NB4 (cell line): ENCODE results near the gene CCDC171.

Experiments
- CTCF ChIP-seq: IDR thresholded peaks from one replicate; pipeline ENCODE4 v1.5.1; 2012; ENCODE audit warnings: low read depth, low read length
- POLR2A ChIP-seq: IDR thresholded peaks from 2 replicates; pipeline ENCODE4 v1.6.1; 2011; ENCODE audit warnings: mild to moderate bottlenecking; ENCODE audit not compliant: insufficient read length; ENCODE audit errors: extremely low read depth

- no peak for TF ChIP-seq CTCF
- no peak for TF ChIP-seq POLR2A
Observed at GRCh38 chr9:15959663-15960062, 406.8 kb downstream of the CCDC171 start.
